Measurements from ENCODE around the gene MOSPD2.

Gene MOSPD2

DNA sequence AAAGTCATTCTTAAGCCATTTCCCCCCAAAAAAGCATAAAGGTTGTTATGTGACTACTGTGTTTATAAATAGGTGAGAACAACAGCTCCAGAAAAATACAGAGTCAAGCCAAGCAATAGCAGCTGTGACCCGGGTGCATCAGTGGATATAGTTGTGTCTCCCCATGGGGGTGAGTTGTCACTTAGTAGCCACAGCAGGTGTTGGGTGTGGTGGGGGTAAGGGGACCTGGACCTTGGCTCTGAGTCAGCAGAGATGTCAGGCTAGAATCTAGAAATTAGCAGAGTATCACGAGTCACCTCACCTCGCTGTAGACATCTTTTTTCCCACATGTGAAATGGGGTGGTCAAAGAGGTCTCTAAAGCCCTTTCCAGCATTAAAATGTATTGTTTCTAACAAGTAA is 42.4 kb downstream of the MOSPD2 start:
- Histone ChIP-seq H3K27ac (ENCODE audit: low read depth, low read length) (no peak overlapping the region), H2BK12ac (ENCODE audit: low read length) (no peak overlapping the region), H4K12ac (ENCODE audit: low read depth, low read length) (no peak overlapping the region), H3K4me1 (ENCODE audit: control insufficient read depth in 1 of 2, insufficient read depth in 2 of 2, low read length in 2 of 2) (peaks cover 4 to 7% of the 10 kb centered on the region in 2 experiments), H3K79me2 (ENCODE audit: control insufficient read depth, insufficient read depth, low read length, poor library complexity) (no peaks in the 10 kb centered on the region), H3K18ac (ENCODE audit: low read length) (no peak overlapping the region), H4K8ac (ENCODE audit: low read depth, low read length) (no peak overlapping the region), H2AFZ (ENCODE audit: insufficient read depth, low read length, poor library complexity) (no peak overlapping the region), H2BK5ac (ENCODE audit: low read depth, low read length, poor library complexity) (no peak overlapping the region), H3K9ac (ENCODE audit: low read length) (no peak overlapping the region), H3K4me2 (ENCODE audit: low read length) (no peak overlapping the region), H3K27me3 (ENCODE audit: insufficient read depth, low read length) (no peaks in the 10 kb centered on the region), H2AK5ac (ENCODE audit: low read length) (no peak overlapping the region), H2BK120ac (ENCODE audit: insufficient read depth, low read length, poor library complexity) (no peak overlapping the region), H3K9me3 (ENCODE audit: insufficient read depth, low read depth, low read length) (no peaks in the 10 kb centered on the region), H3K79me1 (ENCODE audit: low read length) (no peaks in the 10 kb centered on the region), H3K4me3 (ENCODE audit: low read depth, low read length) (no peak overlapping the region), H3K36me3 (ENCODE audit: control insufficient read depth in 1 of 2, insufficient read depth in 2 of 2, low read length in 2 of 2) (peaks cover 4 to 9% of the 10 kb centered on the region in 2 experiments), H3K4ac (ENCODE audit: low read depth, low read length) (no peak overlapping the region), H4K91ac (ENCODE audit: low read depth, low read length) (no peak overlapping the region), H3K14ac (ENCODE audit: low read length) (no peak overlapping the region), H3K23ac (ENCODE audit: low read length) (no peak overlapping the region)
- DNase-seq = no peak
- WGBS (ENCODE audit: extremely low coverage, insufficient coverage, insufficient read length) = no CpG with 5 or more reads among the region's 3 CpGs

DNA sequence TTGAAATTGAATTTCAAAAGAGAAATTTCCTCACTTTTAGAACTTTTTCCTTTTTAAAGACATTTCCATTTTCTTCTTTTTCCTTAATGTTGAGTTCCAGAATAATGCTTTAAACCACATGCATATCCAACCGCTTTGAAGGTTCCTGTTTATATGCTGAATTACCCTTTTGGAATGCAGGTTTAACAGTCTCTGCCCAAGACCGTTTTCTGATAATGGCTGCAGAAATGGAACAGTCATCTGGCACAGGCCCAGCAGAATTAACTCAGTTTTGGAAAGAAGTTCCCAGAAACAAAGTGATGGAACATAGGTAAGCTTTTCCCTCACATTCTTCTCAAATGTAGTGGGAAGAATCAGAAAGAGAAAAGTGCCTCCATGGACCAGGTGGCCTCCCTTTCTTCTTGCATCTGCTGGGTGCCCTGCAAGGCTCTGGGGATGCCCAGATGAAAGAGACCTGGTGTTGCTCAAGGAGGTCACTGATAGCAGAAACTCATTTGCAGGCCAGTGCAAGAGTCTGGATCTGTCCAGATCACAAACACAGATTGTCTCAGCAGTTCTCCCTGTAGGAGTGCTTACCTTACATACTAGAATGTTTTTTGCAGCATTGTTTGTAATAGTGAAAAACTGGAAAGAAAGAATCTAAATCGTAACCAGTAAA is 42.9 kb downstream of the MOSPD2 start:
- no peak overlapping the region for H3K27ac ChIP-seq (ENCODE audit: low read depth, low read length)
- H4K8ac ChIP-seq (ENCODE audit: low read depth, low read length) = no peak overlapping the region
- no peaks in the 10 kb centered on the region for H3K9me3 ChIP-seq (ENCODE audit: insufficient read depth, low read depth, low read length)
- peaks cover 4 to 7% of the 10 kb centered on the region in 2 experiments for H3K4me1 ChIP-seq (ENCODE audit: control insufficient read depth in 1 of 2, insufficient read depth in 2 of 2, low read length in 2 of 2)
- H3K36me3 ChIP-seq (ENCODE audit: control insufficient read depth in 1 of 2, insufficient read depth in 2 of 2, low read length in 2 of 2) = peaks cover 4 to 9% of the 10 kb centered on the region in 2 experiments
- no peak for DNase-seq
- H3K23ac ChIP-seq (ENCODE audit: low read length) = no peak overlapping the region
- no peak overlapping the region for H3K18ac ChIP-seq (ENCODE audit: low read length)
- no CpG with 5 or more reads among the region's 3 CpGs for WGBS (ENCODE audit: extremely low coverage, insufficient coverage, insufficient read length)
- H3K4me2 ChIP-seq (ENCODE audit: low read length) = no peak overlapping the region
- no peak overlapping the region for H2BK12ac ChIP-seq (ENCODE audit: low read length)
- no peak overlapping the region for H3K4ac ChIP-seq (ENCODE audit: low read depth, low read length)
- no peak overlapping the region for H3K14ac ChIP-seq (ENCODE audit: low read length)
- H2AFZ ChIP-seq (ENCODE audit: insufficient read depth, low read length, poor library complexity) = no peak overlapping the region
- H3K9ac ChIP-seq (ENCODE audit: low read length) = no peak overlapping the region
- H4K91ac ChIP-seq (ENCODE audit: low read depth, low read length) = no peak overlapping the region
- H3K27me3 ChIP-seq (ENCODE audit: insufficient read depth, low read length) = no peaks in the 10 kb centered on the region
- H2BK5ac ChIP-seq (ENCODE audit: low read depth, low read length, poor library complexity) = no peak overlapping the region
- H3K79me1 ChIP-seq (ENCODE audit: low read length) = no peaks in the 10 kb centered on the region
- no peak overlapping the region for H4K12ac ChIP-seq (ENCODE audit: low read depth, low read length)
- no peaks in the 10 kb centered on the region for H3K79me2 ChIP-seq (ENCODE audit: control insufficient read depth, insufficient read depth, low read length, poor library complexity)
- no peak overlapping the region for H2BK120ac ChIP-seq (ENCODE audit: insufficient read depth, low read length, poor library complexity)
- no peak overlapping the region for H3K4me3 ChIP-seq (ENCODE audit: low read depth, low read length)
- H2AK5ac ChIP-seq (ENCODE audit: low read length) = no peak overlapping the region

DNA sequence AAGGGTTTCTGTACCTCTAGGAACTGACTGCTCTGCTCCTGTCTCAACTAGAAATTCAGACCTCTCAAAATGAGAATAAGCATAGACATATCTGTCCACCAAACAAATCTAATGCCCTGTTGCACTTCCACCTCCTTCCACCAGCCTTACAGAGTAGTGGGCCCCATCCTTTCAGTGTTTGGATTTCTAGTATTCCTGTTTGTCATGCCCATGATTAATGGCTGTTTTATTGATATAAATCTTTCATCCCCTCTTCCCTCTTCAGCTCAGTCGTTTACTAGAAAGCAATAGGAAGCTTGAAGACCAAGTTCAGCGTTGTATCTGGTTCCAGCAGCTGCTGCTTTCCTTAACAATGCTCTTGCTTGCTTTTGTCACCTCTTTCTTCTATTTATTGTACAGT is 46.2 kb downstream of the MOSPD2 start:
- H3K14ac ChIP-seq (ENCODE audit: low read length) = no peak overlapping the region
- H3K23ac ChIP-seq (ENCODE audit: low read length) = no peak overlapping the region
- H4K12ac ChIP-seq (ENCODE audit: low read depth, low read length) = no peak overlapping the region
- no CpG with 5 or more reads among the region's 2 CpGs for WGBS (ENCODE audit: extremely low coverage, insufficient coverage, insufficient read length)
- no peak overlapping the region for H2BK5ac ChIP-seq (ENCODE audit: low read depth, low read length, poor library complexity)
- H3K36me3 ChIP-seq (ENCODE audit: control insufficient read depth in 1 of 2, insufficient read depth in 2 of 2, low read length in 2 of 2) = peaks cover 2 to 9% of the 10 kb centered on the region in 2 experiments
- H3K18ac ChIP-seq (ENCODE audit: low read length) = no peak overlapping the region
- no peak overlapping the region for H4K91ac ChIP-seq (ENCODE audit: low read depth, low read length)
- no peaks in the 10 kb centered on the region for H3K27me3 ChIP-seq (ENCODE audit: insufficient read depth, low read length)
- no peaks in the 10 kb centered on the region for H3K79me1 ChIP-seq (ENCODE audit: low read length)
- no peak overlapping the region for H2AFZ ChIP-seq (ENCODE audit: insufficient read depth, low read length, poor library complexity)
- H4K8ac ChIP-seq (ENCODE audit: low read depth, low read length) = no peak overlapping the region
- H3K79me2 ChIP-seq (ENCODE audit: control insufficient read depth, insufficient read depth, low read length, poor library complexity) = no peaks in the 10 kb centered on the region
- H3K4me2 ChIP-seq (ENCODE audit: low read length) = no peak overlapping the region
- no peak overlapping the region for H2AK5ac ChIP-seq (ENCODE audit: low read length)
- H3K4me3 ChIP-seq (ENCODE audit: low read depth, low read length) = no peak overlapping the region
- no peak overlapping the region for H3K27ac ChIP-seq (ENCODE audit: low read depth, low read length)
- no peaks in the 10 kb centered on the region for H3K9me3 ChIP-seq (ENCODE audit: insufficient read depth, low read depth, low read length)
- DNase-seq = no peak
- H2BK120ac ChIP-seq (ENCODE audit: insufficient read depth, low read length, poor library complexity) = no peak overlapping the region
- H2BK12ac ChIP-seq (ENCODE audit: low read length) = no peak overlapping the region
- H3K4me1 ChIP-seq (ENCODE audit: control insufficient read depth in 1 of 2, insufficient read depth in 2 of 2, low read length in 2 of 2) = peaks cover 4 to 9% of the 10 kb centered on the region in 2 experiments
- no peak overlapping the region for H3K9ac ChIP-seq (ENCODE audit: low read length)
- H3K4ac ChIP-seq (ENCODE audit: low read depth, low read length) = no peak overlapping the region

DNA sequence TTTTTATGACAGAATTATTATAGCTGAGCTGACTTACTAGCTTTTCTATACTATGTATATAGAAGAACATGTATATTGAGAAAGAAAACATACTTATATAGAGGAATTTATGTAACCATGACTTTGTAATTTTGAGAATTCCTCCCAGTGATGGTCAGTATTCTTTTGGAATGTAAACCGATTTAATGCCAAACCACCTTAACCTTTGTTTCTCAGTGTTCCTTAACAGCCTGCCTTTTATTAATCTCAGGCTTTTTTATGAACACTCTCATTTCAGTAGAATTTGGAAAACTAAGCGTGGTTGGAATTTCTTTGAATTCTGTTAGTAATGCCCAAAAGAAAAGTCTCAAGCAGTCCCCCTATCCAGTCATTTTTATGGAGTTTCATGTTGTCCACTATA is 47.0 kb downstream of the MOSPD2 start:
- no peak overlapping the region for H4K8ac ChIP-seq (ENCODE audit: low read depth, low read length)
- no peaks in the 10 kb centered on the region for H3K79me2 ChIP-seq (ENCODE audit: control insufficient read depth, insufficient read depth, low read length, poor library complexity)
- peaks cover 2 to 9% of the 10 kb centered on the region in 2 experiments for H3K36me3 ChIP-seq (ENCODE audit: control insufficient read depth in 1 of 2, insufficient read depth in 2 of 2, low read length in 2 of 2)
- WGBS (ENCODE audit: extremely low coverage, insufficient coverage, insufficient read length) = no CpG with 5 or more reads among the region's 2 CpGs
- H3K79me1 ChIP-seq (ENCODE audit: low read length) = no peaks in the 10 kb centered on the region
- no peak overlapping the region for H3K18ac ChIP-seq (ENCODE audit: low read length)
- DNase-seq = peak in 1 of 2 donors; percentile 39
- no peak overlapping the region for H2AFZ ChIP-seq (ENCODE audit: insufficient read depth, low read length, poor library complexity)
- no peak overlapping the region for H3K14ac ChIP-seq (ENCODE audit: low read length)
- H3K27ac ChIP-seq (ENCODE audit: low read depth, low read length) = no peak overlapping the region
- H2BK5ac ChIP-seq (ENCODE audit: low read depth, low read length, poor library complexity) = no peak overlapping the region
- no peak overlapping the region for H3K23ac ChIP-seq (ENCODE audit: low read length)
- H3K4me1 ChIP-seq (ENCODE audit: control insufficient read depth in 1 of 2, insufficient read depth in 2 of 2, low read length in 2 of 2) = peaks cover 4 to 9% of the 10 kb centered on the region in 2 experiments
- H3K9ac ChIP-seq (ENCODE audit: low read length) = no peak overlapping the region
- H3K9me3 ChIP-seq (ENCODE audit: insufficient read depth, low read depth, low read length) = no peaks in the 10 kb centered on the region
- H3K4me2 ChIP-seq (ENCODE audit: low read length) = no peak overlapping the region
- no peak overlapping the region for H2BK120ac ChIP-seq (ENCODE audit: insufficient read depth, low read length, poor library complexity)
- H2AK5ac ChIP-seq (ENCODE audit: low read length) = no peak overlapping the region
- no peak overlapping the region for H3K4ac ChIP-seq (ENCODE audit: low read depth, low read length)
- no peak overlapping the region for H3K4me3 ChIP-seq (ENCODE audit: low read depth, low read length)
- no peak overlapping the region for H4K91ac ChIP-seq (ENCODE audit: low read depth, low read length)
- no peak overlapping the region for H4K12ac ChIP-seq (ENCODE audit: low read depth, low read length)
- H2BK12ac ChIP-seq (ENCODE audit: low read length) = no peak overlapping the region
- H3K27me3 ChIP-seq (ENCODE audit: insufficient read depth, low read length) = no peaks in the 10 kb centered on the region
